Karpas-422 (cell line): ENCODE measurements around the gene BIN1. TPM values are rescaled to one million over a fixed set of nuclear protein-coding genes. Genes with fewer than 3 reads are reported as not detected.

Experiments used
- DNase-seq: peaks from one replicate; pipeline ENCODE4 v3.0.0-alpha.2; 2015
- H2AFZ ChIP-seq: fragments of 200-600 bp; sonication (generic); 2 replicates; pipeline ENCODE4 v1.6.1; 2014; ENCODE audit warnings: antibody characterized with exemption, low read length, mixed read lengths
- H3K27ac ChIP-seq: fragments of 200-600 bp; sonication (generic); 2 replicates; pipeline ENCODE4 v1.5.1; 2014; ENCODE audit warnings: mild to moderate bottlenecking, low read length, moderate library complexity
- H3K27me3 ChIP-seq: fragments of 200-600 bp; sonication (generic); 2 replicates; pipeline ENCODE4 v1.6.1; 2014; ENCODE audit warnings: low read length, mixed read lengths
- H3K36me3 ChIP-seq: fragments of 200-600 bp; sonication (generic); 2 replicates; pipeline ENCODE4 v1.6.1; 2014; ENCODE audit warnings: low read length, mixed read lengths; ENCODE audit not compliant: insufficient read depth
- H3K4me1 ChIP-seq: fragments of 200-600 bp; sonication (generic); 2 replicates; pipeline ENCODE4 v1.6.1; 2014; ENCODE audit warnings: mild to moderate bottlenecking, low read length, mixed read lengths
- H3K4me2 ChIP-seq: fragments of 200-600 bp; sonication (generic); 2 replicates; pipeline ENCODE4 v1.6.1; 2014; ENCODE audit warnings: low read length, low read depth, mild to moderate bottlenecking; ENCODE audit not compliant: poor library complexity, severe bottlenecking
- H3K4me3 ChIP-seq: fragments of 200-600 bp; sonication (generic); 2 replicates; pipeline ENCODE4 v1.5.1; 2014; ENCODE audit warnings: mild to moderate bottlenecking, antibody characterized with exemption, low read length, mixed read lengths
- H3K79me2 ChIP-seq: fragments of 200-600 bp; sonication (generic); 2 replicates; pipeline ENCODE4 v1.6.1; 2014; ENCODE audit warnings: mild to moderate bottlenecking, low read length, mixed read lengths
- H3K9ac ChIP-seq: fragments of 200-600 bp; sonication (generic); 2 replicates; pipeline ENCODE4 v1.6.0; 2014; ENCODE audit warnings: low read length
- H3K9me2 ChIP-seq: fragments of 200-600 bp; sonication (generic), shearing (Covaris generic); replicated peaks from 2 replicates; pipeline ENCODE4 v1.6.0; 2014; ENCODE audit warnings: mild to moderate bottlenecking, low read length, moderate library complexity; ENCODE audit not compliant: insufficient read depth
- H3K9me3 ChIP-seq: fragments of 300-700, 200-600 bp; sonication (generic); 2 replicates; pipeline ENCODE4 v1.6.1; 2014; ENCODE audit warnings: low read length, mixed read lengths
- H4K20me1 ChIP-seq: fragments of 200-600 bp; sonication (generic); 2 replicates; pipeline ENCODE4 v1.6.1; 2014; ENCODE audit warnings: mild to moderate bottlenecking, antibody characterized with exemption, low read length, low read depth; ENCODE audit not compliant: insufficient read depth
- total RNA-seq: library from RNA; depleted of rRNA; stranded (reverse); fragments of >200 nt; shearing (Covaris generic); gene quantifications from 2 replicates; pipeline ENCODE4 v1.2.3, GENCODE V29; 2014; ENCODE audit warnings: low replicate concordance

The BIN1 gene
- total RNA-seq, 1 experiment from 2014 or later = 8.4 TPM

- Histone ChIP-seq H3K9ac (peak overlapping the region; percentile 44; the same call in 1 of the 2 replicates), H3K27ac (no peak overlapping the region), H3K27me3 (no peaks in the 10 kb centered on the region), H3K4me1 (peaks cover 21% of the 10 kb centered on the region), H3K4me3 (peak overlapping the region; percentile 58; the same call in 1 of the 2 replicates), H3K4me2 (peak overlapping the region; percentile 59), H4K20me1 (no peaks in the 10 kb centered on the region), H3K9me3 (no peaks in the 10 kb centered on the region), H3K9me2 (no peaks in the 10 kb centered on the region), H3K36me3 (no peaks in the 10 kb centered on the region), H3K79me2 (no peaks in the 10 kb centered on the region), H2AFZ (no peak overlapping the region; the same call in 1 of the 2 replicates)
- no peak for DNase-seq
These were observed 26.6 kb downstream of the BIN1 start for GRCh38 chr2:127080226-127080937.

GRCh38 chr2:127079358-127079920 is 27.5 kb downstream of the BIN1 start:
- Histone ChIP-seq H2AFZ (no peak overlapping the region), H3K27ac (no peak overlapping the region), H3K27me3 (no peaks in the 10 kb centered on the region), H3K36me3 (no peaks in the 10 kb centered on the region), H4K20me1 (no peaks in the 10 kb centered on the region), H3K4me3 (no peak overlapping the region), H3K9me3 (no peaks in the 10 kb centered on the region), H3K9me2 (no peaks in the 10 kb centered on the region), H3K9ac (no peak overlapping the region), H3K4me2 (no peak overlapping the region), H3K79me2 (no peaks in the 10 kb centered on the region), H3K4me1 (peaks cover 16% of the 10 kb centered on the region)
- DNase-seq = no peak

- H3K36me3 ChIP-seq = no peaks in the 10 kb centered on the region
- no peak overlapping the region for H3K27ac ChIP-seq
- H3K9me3 ChIP-seq = no peaks in the 10 kb centered on the region
These were observed 28.2 kb downstream of the BIN1 start for GRCh38 chr2:127078666-127079270.

GRCh38 chr2:127078028-127078427 is 28.9 kb downstream of the BIN1 start:
- no peak for DNase-seq
- Histone ChIP-seq H3K27ac (no peak overlapping the region), H3K79me2 (no peaks in the 10 kb centered on the region), H2AFZ (no peak overlapping the region), H4K20me1 (no peaks in the 10 kb centered on the region), H3K9me2 (no peaks in the 10 kb centered on the region), H3K9ac (no peak overlapping the region), H3K4me3 (no peak overlapping the region), H3K9me3 (no peaks in the 10 kb centered on the region), H3K4me2 (no peak overlapping the region), H3K27me3 (no peaks in the 10 kb centered on the region), H3K36me3 (no peaks in the 10 kb centered on the region), H3K4me1 (peaks cover 16% of the 10 kb centered on the region)

More at GRCh38 chr2:127078666-127079270, 28.2 kb downstream of the BIN1 start:
- no peaks in the 10 kb centered on the region for H3K27me3 ChIP-seq
- DNase-seq = no peak
- no peaks in the 10 kb centered on the region for H3K9me2 ChIP-seq
- H3K4me2 ChIP-seq = no peak overlapping the region
- H4K20me1 ChIP-seq = no peaks in the 10 kb centered on the region
- H3K4me3 ChIP-seq = no peak overlapping the region
- no peak overlapping the region for H3K9ac ChIP-seq
- no peaks in the 10 kb centered on the region for H3K79me2 ChIP-seq
- H3K4me1 ChIP-seq = peaks cover 16% of the 10 kb centered on the region
- H2AFZ ChIP-seq = no peak overlapping the region

GRCh38 chr2:127076924-127077323 is 30.0 kb downstream of the BIN1 start:
- no peak overlapping the region for H3K27ac ChIP-seq
- H4K20me1 ChIP-seq = no peaks in the 10 kb centered on the region
- peaks cover 12% of the 10 kb centered on the region for H3K4me1 ChIP-seq
- H2AFZ ChIP-seq = no peak overlapping the region
- H3K9ac ChIP-seq = no peak overlapping the region
- DNase-seq = no peak
- no peaks in the 10 kb centered on the region for H3K27me3 ChIP-seq
- no peak overlapping the region for H3K4me3 ChIP-seq
- no peaks in the 10 kb centered on the region for H3K36me3 ChIP-seq
- H3K9me2 ChIP-seq = no peaks in the 10 kb centered on the region
- no peak overlapping the region for H3K4me2 ChIP-seq
- no peaks in the 10 kb centered on the region for H3K79me2 ChIP-seq
- H3K9me3 ChIP-seq = no peaks in the 10 kb centered on the region

GRCh38 chr2:127076290-127076689 is 30.7 kb downstream of the BIN1 start:
- H3K27ac ChIP-seq = no peak overlapping the region
- H3K36me3 ChIP-seq = no peaks in the 10 kb centered on the region
- H3K9ac ChIP-seq = no peak overlapping the region
- H4K20me1 ChIP-seq = no peaks in the 10 kb centered on the region
- no peak overlapping the region for H3K4me3 ChIP-seq
- no peaks in the 10 kb centered on the region for H3K79me2 ChIP-seq
- no peaks in the 10 kb centered on the region for H3K27me3 ChIP-seq
- no peak overlapping the region for H3K4me2 ChIP-seq
- H3K9me2 ChIP-seq = no peaks in the 10 kb centered on the region
- no peaks in the 10 kb centered on the region for H3K9me3 ChIP-seq
- no peak overlapping the region for H2AFZ ChIP-seq
- H3K4me1 ChIP-seq = peaks cover 6% of the 10 kb centered on the region
- no peak for DNase-seq

GRCh38 chr2:127075821-127076220 is 31.1 kb downstream of the BIN1 start:
- no peaks in the 10 kb centered on the region for H3K79me2 ChIP-seq
- H3K9ac ChIP-seq = no peak overlapping the region
- no peak overlapping the region for H3K4me2 ChIP-seq
- no peaks in the 10 kb centered on the region for H3K36me3 ChIP-seq
- H3K4me1 ChIP-seq = peaks cover 1% of the 10 kb centered on the region
- no peaks in the 10 kb centered on the region for H3K9me3 ChIP-seq
- no peak for DNase-seq
- H3K4me3 ChIP-seq = no peak overlapping the region
- no peaks in the 10 kb centered on the region for H4K20me1 ChIP-seq
- no peaks in the 10 kb centered on the region for H3K9me2 ChIP-seq
- H3K27me3 ChIP-seq = no peaks in the 10 kb centered on the region
- no peak overlapping the region for H2AFZ ChIP-seq
- H3K27ac ChIP-seq = no peak overlapping the region

GRCh38 chr2:127074936-127075335 is 32.0 kb downstream of the BIN1 start:
- Histone ChIP-seq H4K20me1 (no peaks in the 10 kb centered on the region), H3K79me2 (no peaks in the 10 kb centered on the region), H3K4me1 (no peaks in the 10 kb centered on the region), H3K27ac (no peak overlapping the region), H3K27me3 (no peaks in the 10 kb centered on the region), H3K9me3 (no peaks in the 10 kb centered on the region), H3K9me2 (no peaks in the 10 kb centered on the region), H3K4me2 (no peak overlapping the region), H2AFZ (no peak overlapping the region), H3K4me3 (no peak overlapping the region), H3K9ac (no peak overlapping the region), H3K36me3 (no peaks in the 10 kb centered on the region)
- DNase-seq = no peak
